HUES48 (cell line): Measurements from ENCODE around the gene LHX6.
A peak's percentile ranks its signal among the peaks of the same experiment; 100 is the strongest.

ENCODE experiments used
- H3K27ac ChIP-seq: one replicate; pipeline ENCODE4 v1.7.0; 2013; ENCODE audit warnings: low read depth, low read length, inconsistent platforms
- H3K27me3 ChIP-seq: 2 replicates; pipeline ENCODE4 v1.6.1; 2013; ENCODE audit warnings: mild to moderate bottlenecking, low read length; ENCODE audit not compliant: control insufficient read depth, insufficient read depth
- H3K36me3 ChIP-seq: 2 replicates; pipeline ENCODE4 v1.6.1; 2013; ENCODE audit warnings: low read length; ENCODE audit not compliant: control insufficient read depth, insufficient read depth
- H3K4me1 ChIP-seq: 2 replicates; pipeline ENCODE4 v1.6.1; 2013; ENCODE audit warnings: mild to moderate bottlenecking, low read length; ENCODE audit not compliant: control insufficient read depth, insufficient read depth
- H3K4me3 ChIP-seq: 2 replicates; pipeline ENCODE4 v1.5.1; 2013; ENCODE audit warnings: mild to moderate bottlenecking, low read depth, low read length
- H3K9ac ChIP-seq: 2 replicates; pipeline ENCODE4 v1.6.1; 2013; ENCODE audit warnings: mild to moderate bottlenecking, low read depth, low read length, moderate library complexity
- H3K9me3 ChIP-seq: 2 replicates; pipeline ENCODE4 v1.6.1; 2013; ENCODE audit warnings: low read length; ENCODE audit not compliant: control insufficient read depth, insufficient read depth

LHX6 gene

DNA sequence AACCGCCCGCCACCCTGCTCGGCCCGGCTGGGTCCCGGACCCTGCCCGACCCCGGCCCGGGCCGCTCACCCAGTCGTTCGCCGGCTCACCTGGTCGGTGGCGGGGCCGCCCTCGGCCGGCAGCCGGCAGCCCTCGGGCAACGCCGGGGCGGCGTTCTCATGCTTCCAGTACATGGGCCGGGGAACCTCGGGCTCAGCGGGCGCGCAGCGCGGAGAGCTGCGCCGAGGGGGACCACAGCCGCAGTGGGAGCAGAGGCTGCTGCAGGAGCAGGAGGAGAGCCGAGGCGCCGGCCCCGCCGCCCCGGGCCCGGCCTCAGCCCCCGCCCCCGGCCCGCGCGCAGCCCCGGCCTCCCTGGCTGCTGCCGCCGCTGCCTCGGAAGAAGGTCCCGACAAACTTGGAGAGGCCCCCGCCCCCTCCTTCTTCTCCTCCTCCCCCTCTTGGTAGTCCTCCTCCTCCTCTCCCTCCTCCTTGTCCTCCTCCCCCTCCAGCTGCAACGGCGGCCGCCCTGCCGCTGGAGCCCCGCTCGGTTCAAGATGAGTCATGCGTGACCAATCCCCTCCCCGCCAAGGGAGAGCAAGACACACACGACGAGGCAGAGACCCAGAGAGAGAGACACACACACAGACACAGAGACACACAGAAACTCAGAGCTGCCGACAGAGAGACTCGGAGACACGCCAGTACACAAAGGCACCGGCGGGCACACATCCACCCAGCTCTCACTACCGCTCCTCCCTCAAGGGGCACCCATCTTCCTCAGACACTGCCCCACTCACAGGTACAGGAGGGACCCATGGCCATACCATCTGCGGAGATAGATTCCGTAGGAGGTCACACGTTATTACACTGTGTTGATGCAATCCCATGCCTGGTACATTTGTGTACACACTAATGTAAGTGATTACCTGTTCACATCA is at the start of gene LHX6:
Gene LHX6, minus strand, starts transcription at position 390 of the 917 bp plus-strand sequence. Its CDS starts 217 bp downstream, at position 173.
- peaks cover 29% of the 10 kb centered on the region; the same call in 1 of the 2 replicates for H3K4me1 ChIP-seq
- H3K27ac ChIP-seq = no peak within 1 kb of the TSS
- peak within 1 kb of the TSS; percentile 55 for H3K4me3 ChIP-seq
- H3K27me3 ChIP-seq = peaks cover 86% of the 10 kb centered on the region
- no peak within 1 kb of the TSS for H3K9ac ChIP-seq
- no peaks in the 10 kb centered on the region for H3K9me3 ChIP-seq
- H3K36me3 ChIP-seq = no peaks in the 10 kb centered on the region

DNA sequence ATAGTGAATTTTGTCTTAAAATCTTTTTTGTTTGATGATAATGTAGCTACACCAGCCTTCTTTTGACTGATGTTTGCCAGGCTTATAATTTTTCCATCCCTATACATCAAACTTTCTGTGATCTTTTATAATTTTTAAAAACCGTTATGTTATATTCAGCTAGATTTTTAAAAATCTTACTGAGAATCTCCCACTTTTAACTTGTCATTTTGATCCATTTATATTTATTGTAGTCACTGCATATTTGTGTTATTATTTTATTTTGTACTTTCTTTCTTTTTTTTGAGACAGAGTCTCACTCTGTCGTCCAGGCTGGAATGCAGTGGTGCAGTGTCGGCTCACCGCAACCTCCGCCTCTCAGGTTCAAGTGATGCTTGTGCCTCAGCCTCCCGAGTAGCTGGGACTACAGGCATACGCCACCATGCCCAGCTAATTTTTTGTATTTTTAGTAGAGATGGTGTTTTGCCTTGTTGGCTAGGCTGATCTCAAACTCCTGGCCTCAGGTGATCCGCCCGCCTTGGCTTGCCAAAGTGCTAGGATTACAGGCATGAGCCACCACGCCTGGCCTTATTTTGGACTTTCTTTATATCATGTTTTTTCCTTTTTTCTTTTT is 48.6 kb upstream of the LHX6 start:
- Histone ChIP-seq H3K9me3 (no peaks in the 10 kb centered on the region; the same call in 1 of the 2 replicates), H3K4me1 (peaks cover 5% of the 10 kb centered on the region; the same call in 1 of the 2 replicates), H3K9ac (no peak overlapping the region), H3K4me3 (no peak overlapping the region), H3K27me3 (no peaks in the 10 kb centered on the region), H3K36me3 (peaks cover 38% of the 10 kb centered on the region), H3K27ac (no peak overlapping the region)

DNA sequence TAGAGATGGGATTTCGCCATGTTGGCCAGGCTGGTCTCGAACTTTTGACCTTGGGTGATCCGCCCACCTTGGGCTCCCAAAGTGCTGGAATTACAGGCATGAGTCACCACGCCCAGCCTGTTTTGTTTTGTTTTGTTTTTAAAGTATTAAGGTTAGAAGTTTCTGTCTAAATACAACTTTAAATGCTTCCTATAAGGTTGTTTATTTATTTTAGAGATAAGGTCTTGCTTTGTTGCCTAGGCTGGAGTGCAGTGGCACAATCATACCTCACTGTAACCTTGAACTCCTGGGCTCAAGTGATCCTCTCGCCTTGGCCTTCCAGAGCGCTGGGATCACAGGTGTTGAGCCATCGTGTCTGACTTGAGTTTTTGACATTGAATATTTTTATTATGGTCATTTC is 47.3 kb upstream of the LHX6 start:
- Histone ChIP-seq H3K4me1 (no peaks in the 10 kb centered on the region), H3K27ac (no peak overlapping the region), H3K36me3 (peaks cover 40% of the 10 kb centered on the region), H3K4me3 (no peak overlapping the region), H3K27me3 (no peaks in the 10 kb centered on the region), H3K9ac (no peak overlapping the region), H3K9me3 (no peaks in the 10 kb centered on the region; the same call in 1 of the 2 replicates)

DNA sequence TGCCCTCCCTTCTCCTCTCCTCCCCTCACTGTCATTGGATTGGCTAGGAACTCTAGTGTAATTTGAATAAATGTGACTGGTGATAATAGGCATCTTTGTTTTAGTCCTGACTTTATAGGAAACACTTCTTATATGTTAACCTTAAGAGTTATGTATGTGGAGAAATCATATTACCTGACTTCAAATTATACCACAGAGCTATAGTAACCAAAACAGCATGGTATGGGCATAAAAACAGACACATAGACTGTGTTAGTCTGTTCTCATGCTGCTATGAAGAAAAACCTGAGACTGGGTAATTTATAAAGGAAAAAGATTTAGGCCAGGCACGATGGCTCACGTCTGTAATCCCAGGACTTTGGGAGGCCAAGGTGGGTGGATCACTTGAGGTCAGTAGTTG is 45.3 kb upstream of the LHX6 start:
- Histone ChIP-seq H3K4me3 (no peak overlapping the region), H3K27ac (no peak overlapping the region), H3K27me3 (no peaks in the 10 kb centered on the region), H3K36me3 (peaks cover 34% of the 10 kb centered on the region), H3K9me3 (no peaks in the 10 kb centered on the region; the same call in 1 of the 2 replicates), H3K9ac (no peak overlapping the region), H3K4me1 (no peaks in the 10 kb centered on the region)

DNA sequence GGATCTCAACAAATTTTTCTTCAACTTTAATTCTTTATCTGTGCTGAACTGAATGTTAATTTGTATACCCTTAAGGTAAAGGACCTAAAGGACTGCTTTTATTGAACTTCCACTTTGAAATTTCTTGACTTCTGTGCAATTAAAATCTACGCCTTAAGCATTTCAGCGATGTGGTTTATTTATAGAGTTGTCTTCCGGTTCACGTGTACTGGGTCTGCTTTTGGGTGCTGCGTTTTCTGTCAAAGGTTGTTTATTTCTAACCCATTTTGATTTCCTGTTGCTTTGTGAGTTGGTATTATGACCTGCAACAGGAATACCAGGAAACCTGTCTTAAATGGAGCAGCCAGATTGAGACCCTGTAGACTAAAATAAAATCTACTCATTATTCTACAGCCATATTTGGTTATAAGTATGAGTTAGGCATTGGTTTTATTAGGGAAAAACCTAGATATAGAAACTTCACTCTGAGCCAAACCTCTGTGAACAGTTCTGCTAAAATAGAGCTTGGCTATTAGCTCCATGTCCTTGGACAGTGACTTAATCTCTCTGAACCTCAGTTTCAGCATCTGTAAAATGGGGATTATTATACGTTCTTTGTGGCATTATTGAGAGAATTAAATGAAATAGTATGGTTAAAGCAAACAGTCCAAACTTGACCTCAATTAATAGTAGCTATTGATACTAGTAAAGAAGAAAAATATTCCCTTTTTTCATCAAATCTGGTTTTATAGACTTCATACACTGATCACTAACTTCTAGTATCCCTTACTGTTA is 39.5 kb upstream of the LHX6 start:
- Histone ChIP-seq H3K27me3 (no peaks in the 10 kb centered on the region), H3K36me3 (peaks cover 16% of the 10 kb centered on the region), H3K4me1 (0 out of 2 replicates have a peak, but pooled peaks cover 3% of the 10 kb centered on the region), H3K9me3 (no peaks in the 10 kb centered on the region), H3K27ac (no peak overlapping the region), H3K4me3 (no peak overlapping the region), H3K9ac (no peak overlapping the region)

DNA sequence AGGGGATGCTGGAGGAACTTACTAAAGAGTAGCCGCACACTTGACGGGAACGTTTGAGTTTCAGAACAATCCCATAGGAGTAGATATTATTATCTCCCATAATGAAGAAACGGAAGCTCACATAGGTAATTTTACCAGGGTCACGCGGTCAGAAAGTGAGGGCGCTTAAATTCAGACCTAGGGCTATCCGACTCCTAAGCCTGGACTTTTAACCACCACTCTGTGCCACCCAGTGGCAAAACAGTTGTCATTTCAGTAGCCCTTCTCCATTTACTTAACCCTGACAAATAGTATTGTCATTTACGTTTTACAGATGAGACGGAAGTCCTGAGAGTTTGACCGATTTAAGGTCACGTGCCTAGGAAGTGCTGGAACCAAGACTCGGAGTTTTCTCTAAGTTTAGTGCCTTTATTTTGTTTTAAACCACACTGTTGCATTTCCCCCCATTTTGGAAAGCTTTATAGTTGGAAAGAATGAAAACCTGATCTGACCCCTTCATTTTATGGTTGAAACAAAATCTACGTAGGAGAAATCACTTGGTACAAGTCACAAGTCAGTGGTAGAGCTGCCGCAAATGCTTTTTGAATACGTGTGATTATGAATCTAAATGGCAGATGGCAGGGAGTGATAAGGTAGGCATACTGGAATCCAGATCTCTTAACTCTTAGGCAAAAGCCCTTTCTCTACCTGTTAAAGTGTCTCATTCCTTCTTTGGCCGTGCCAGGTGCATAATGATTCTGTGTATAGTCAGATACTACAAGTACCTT is 36.6 kb upstream of the LHX6 start:
- Histone ChIP-seq H3K4me1 (0 out of 2 replicates have a peak, but pooled peaks cover 3% of the 10 kb centered on the region), H3K27ac (peak overlapping the region; percentile 98), H3K9me3 (no peaks in the 10 kb centered on the region), H3K4me3 (peak overlapping the region; percentile 88), H3K36me3 (peaks cover 13% of the 10 kb centered on the region), H3K27me3 (no peaks in the 10 kb centered on the region), H3K9ac (peak overlapping the region; percentile 90)

DNA sequence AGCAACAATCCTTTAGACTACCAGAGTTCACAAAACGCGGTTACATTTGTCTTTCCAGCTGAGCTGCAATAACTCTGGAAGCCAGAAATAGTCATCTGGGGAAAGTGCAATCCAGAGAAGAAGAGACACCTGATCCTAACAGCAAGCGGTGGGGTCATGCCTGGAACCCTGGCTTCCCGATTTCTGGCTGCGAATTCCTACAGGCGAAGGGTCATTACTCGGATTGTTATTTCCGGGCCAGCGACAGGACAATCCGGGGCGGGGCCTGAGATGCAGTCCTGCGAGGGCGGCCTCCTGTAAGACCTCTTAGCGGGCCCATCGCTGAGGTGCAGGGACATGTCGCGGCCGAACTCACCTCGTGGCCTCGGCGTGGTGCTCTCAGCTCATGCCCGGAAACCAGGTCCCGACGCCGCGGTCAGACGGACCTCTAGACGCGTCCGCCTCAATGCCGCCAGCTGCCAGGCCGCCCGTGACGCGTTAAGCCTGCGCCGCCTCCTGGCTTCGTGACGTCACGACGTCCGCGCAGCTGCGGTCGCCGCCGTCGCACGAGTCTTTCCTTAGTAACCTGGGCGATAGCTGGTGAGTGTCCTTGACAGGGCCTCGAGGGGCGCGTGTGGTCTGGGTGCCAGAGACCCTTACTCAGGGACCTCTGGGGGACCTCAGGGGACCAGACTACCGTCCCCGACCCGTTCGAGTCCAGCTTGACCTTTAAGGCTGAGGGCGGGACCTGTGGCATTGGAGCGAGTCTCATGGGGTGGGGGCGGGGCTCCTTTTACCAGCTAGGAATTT is 35.8 kb upstream of the LHX6 start, which contains the start of the genes MRRF and RBM18:
Gene MRRF, plus strand, starts transcription at position 523 of the 789 bp plus-strand sequence. CDS start 6,010 bp downstream, outside the sequence.
Gene RBM18, minus strand, starts transcription at position 481 of the 789 bp plus-strand sequence. CDS start 3,348 bp downstream, outside the sequence.
- Histone ChIP-seq H3K4me1 (0 out of 2 replicates have a peak, but pooled peaks cover 3% of the 10 kb centered on the region), H3K27ac (peak within 1 kb of the TSS; percentile 98), H3K9ac (peak within 1 kb of the TSS; percentile 90), H3K9me3 (no peaks in the 10 kb centered on the region), H3K4me3 (peak within 1 kb of the TSS; percentile 88), H3K27me3 (no peaks in the 10 kb centered on the region), H3K36me3 (peaks cover 17% of the 10 kb centered on the region)

DNA sequence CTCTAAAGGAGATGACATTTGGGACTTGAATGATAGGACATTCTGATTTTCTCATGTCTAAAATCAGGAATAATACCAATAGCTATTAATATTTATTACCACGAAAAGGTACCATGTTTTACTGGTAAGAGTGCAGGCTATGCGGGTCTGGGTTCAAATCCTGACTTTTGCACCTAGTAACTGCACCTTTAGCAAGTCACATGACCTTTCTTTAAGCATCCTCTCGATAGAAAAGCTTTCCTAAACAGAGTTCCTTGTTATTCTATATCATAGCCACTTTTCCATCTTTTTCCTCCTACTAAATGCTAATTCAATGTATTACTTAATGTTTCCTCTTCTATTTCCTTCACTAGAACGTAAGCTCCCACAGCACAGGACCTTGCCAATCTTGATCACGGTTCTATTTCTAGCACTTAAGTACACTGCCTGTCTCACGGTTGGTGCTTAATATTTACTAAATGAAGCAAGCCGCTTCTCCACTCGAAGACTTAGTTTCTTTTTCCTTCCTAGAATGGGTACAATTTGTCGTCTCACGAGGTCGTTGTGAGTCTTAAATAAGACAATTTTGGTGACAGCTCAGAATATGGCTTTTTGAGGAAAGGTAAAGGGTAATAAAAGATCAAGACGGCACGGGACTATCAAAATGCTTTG is 35.1 kb upstream of the LHX6 start:
- Histone ChIP-seq H3K36me3 (peaks cover 24% of the 10 kb centered on the region), H3K9me3 (no peaks in the 10 kb centered on the region), H3K27ac (peak overlapping the region; percentile 98), H3K4me1 (0 out of 2 replicates have a peak, but pooled peaks cover 3% of the 10 kb centered on the region), H3K4me3 (peak overlapping the region; percentile 88), H3K27me3 (no peaks in the 10 kb centered on the region), H3K9ac (peak overlapping the region; percentile 90)

DNA sequence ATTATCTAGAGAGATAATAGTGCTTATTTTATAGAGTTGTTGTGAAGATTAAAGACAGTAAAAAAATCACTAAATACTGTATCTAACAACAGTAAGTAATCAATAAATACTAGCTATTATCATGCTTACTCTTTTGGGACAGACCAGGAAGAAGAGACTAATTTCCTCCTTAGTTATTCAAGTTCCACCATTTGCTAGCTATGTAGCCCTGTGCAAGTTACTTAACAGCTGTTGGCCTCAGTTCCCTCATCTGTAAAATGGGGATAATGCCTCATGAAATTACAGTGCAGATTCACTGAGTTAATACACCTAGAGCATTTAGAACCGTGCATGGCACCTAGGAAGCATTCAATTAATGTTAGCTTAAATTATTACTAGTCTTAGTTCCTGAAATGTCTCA is 33.3 kb upstream of the LHX6 start:
- no peaks in the 10 kb centered on the region for H3K27me3 ChIP-seq
- H3K36me3 ChIP-seq = peaks cover 24% of the 10 kb centered on the region
- no peak overlapping the region for H3K27ac ChIP-seq
- H3K4me3 ChIP-seq = no peak overlapping the region
- H3K9me3 ChIP-seq = no peaks in the 10 kb centered on the region
- 0 out of 2 replicates have a peak, but pooled peaks cover 3% of the 10 kb centered on the region for H3K4me1 ChIP-seq
- no peak overlapping the region for H3K9ac ChIP-seq
